Measurements from ENCODE around the gene ABCC6.
"Not testable (repeated sequence)": the region's sequence is repeated elsewhere in the genome, so short reads cannot be mapped to it uniquely, and the experiment has no call there.

The ABCC6 gene

GRCh38 chr16:16188827-16189226 is 34.5 kb downstream of the ABCC6 start:
- no peak for DNase-seq

- DNase-seq = no peak
These were observed 36.5 kb downstream of the ABCC6 start for GRCh38 chr16:16186820-16187219.

GRCh38 chr16:16185095-16185494 is 38.2 kb downstream of the ABCC6 start:
- DNase-seq = no peak

GRCh38 chr16:16184594-16184993 is 38.7 kb downstream of the ABCC6 start:
- DNase-seq = no peak

GRCh38 chr16:16183562-16183961 is 39.7 kb downstream of the ABCC6 start:
- DNase-seq = no peak

GRCh38 chr16:16182918-16183317 is 40.4 kb downstream of the ABCC6 start:
- no peak for DNase-seq

- DNase-seq = not testable (repeated sequence)
These were observed 41.5 kb downstream of the ABCC6 start for GRCh38 chr16:16181748-16182147.

- no peak for DNase-seq
These were observed 44.7 kb downstream of the ABCC6 start for GRCh38 chr16:16178455-16179162.

GRCh38 chr16:16176328-16176727 is 47.0 kb downstream of the ABCC6 start:
- DNase-seq = no peak

- DNase-seq = no peak
These were observed 48.0 kb downstream of the ABCC6 start for GRCh38 chr16:16175296-16175695.

GRCh38 chr16:16172991-16173390 is 50.3 kb downstream of the ABCC6 start:
- DNase-seq = no peak

- no peak for DNase-seq
These were observed 51.9 kb downstream of the ABCC6 start for GRCh38 chr16:16171332-16171919.

- no peak for DNase-seq
These were observed 53.7 kb downstream of the ABCC6 start for GRCh38 chr16:16169615-16170014.

GRCh38 chr16:16168431-16168830 is 54.9 kb downstream of the ABCC6 start:
- DNase-seq = no peak

GRCh38 chr16:16167927-16168326 is 55.4 kb downstream of the ABCC6 start:
- DNase-seq = no peak

GRCh38 chr16:16166949-16167348 is 56.3 kb downstream of the ABCC6 start:
- no peak for DNase-seq

- no peak for DNase-seq
These were observed 57.2 kb downstream of the ABCC6 start for GRCh38 chr16:16166085-16166484.

- DNase-seq = no peak
These were observed 59.1 kb downstream of the ABCC6 start for GRCh38 chr16:16164243-16164642.

- DNase-seq = no peak
These were observed 59.7 kb downstream of the ABCC6 start for GRCh38 chr16:16163571-16163970.

- DNase-seq = no peak
These were observed 60.2 kb downstream of the ABCC6 start for GRCh38 chr16:16163109-16163508.

GRCh38 chr16:16162591-16162990 is 60.7 kb downstream of the ABCC6 start:
- DNase-seq = no peak

GRCh38 chr16:16161840-16162239 is 61.5 kb downstream of the ABCC6 start:
- DNase-seq = not testable (repeated sequence)

- DNase-seq = no peak
These were observed 62.0 kb downstream of the ABCC6 start for GRCh38 chr16:16161319-16161718.

- DNase-seq = no peak
These were observed 63.6 kb downstream of the ABCC6 start for GRCh38 chr16:16159662-16160061.

All from NCI-H526 treated with DMSO at 0.1 percent for 48 hours (cell line).